Mucosa of descending colon (tissue), 3 donors: ENCODE results near the gene MTUS2. TPM values are rescaled to one million over a fixed set of nuclear protein-coding genes. Genes with fewer than 3 reads are reported as not detected.

Source experiments
- ATAC-seq: fragments of 200-7000 bp; cut with Tn5 transposase; one replicate; pipeline ENCODE4 v1.9.1; 2020; ENCODE audit warnings: mild to moderate bottlenecking, moderate library complexity
- DNase-seq, 3 donors: peaks; one replicate each; pipeline ENCODE4 v3.0.0-alpha.2; 2020
- H3K36me3 ChIP-seq: fragments of 200-600 bp; one replicate; pipeline ENCODE4 v1.8.0; 2021; ENCODE audit warnings: low read depth, mild to moderate bottlenecking
- H3K4me1 ChIP-seq: fragments of 200-600 bp; one replicate; pipeline ENCODE4 v1.8.0; 2021; ENCODE audit warnings: low read depth, mild to moderate bottlenecking
- H3K4me3 ChIP-seq: fragments of 200-600 bp; one replicate; pipeline ENCODE4 v1.8.0; 2021; ENCODE audit warnings: mild to moderate bottlenecking
- H3K9me3 ChIP-seq: fragments of 200-600 bp; one replicate; pipeline ENCODE4 v1.8.0; 2021; ENCODE audit warnings: mild to moderate bottlenecking
- intact Hi-C, 2 donors: fragments of 100-400 bp; cut with DNase I in 1 of 2; cut with micrococcal nuclease in 1 of 2; formaldehyde crosslinking; loops; one replicate each; pipeline versions ENCODE4 v1.11.0 to v1.11.1; 2022; cut with DNase I, micrococcal nuclease
- total RNA-seq, 3 donors: library from RNA; stranded (reverse); fragmentation: NEBNext Ultra II Directional in 2 of 3; extraction: Animal tissue kit (Norgen Biotek cat#: 25700) in 2 of 3; gene quantifications; one replicate each; pipeline versions ENCODE4 v1.2.1 to v1.2.4, GENCODE V29; 2021 to 2023
- TF ChIP-seq, protein P1 (sequence below): fragments of 200-600 bp; IDR thresholded peaks from one replicate; pipeline ENCODE4 v1.8.0; 2022; ENCODE audit warnings: antibody characterized with exemption, mild to moderate bottlenecking
- donor health status: DM: no; HTN: no; CAD: no; lungs with moderate emphysema.
- donor health status: DM: no; HTN: no; CAD: no.
- donor health status: DM: no; HTN: yes; CAD: no.

MTUS2 gene
- total RNA-seq, 3 donors from 2014 or later, result 0.09 to 0.85 (median 0.60) TPM

DNA sequence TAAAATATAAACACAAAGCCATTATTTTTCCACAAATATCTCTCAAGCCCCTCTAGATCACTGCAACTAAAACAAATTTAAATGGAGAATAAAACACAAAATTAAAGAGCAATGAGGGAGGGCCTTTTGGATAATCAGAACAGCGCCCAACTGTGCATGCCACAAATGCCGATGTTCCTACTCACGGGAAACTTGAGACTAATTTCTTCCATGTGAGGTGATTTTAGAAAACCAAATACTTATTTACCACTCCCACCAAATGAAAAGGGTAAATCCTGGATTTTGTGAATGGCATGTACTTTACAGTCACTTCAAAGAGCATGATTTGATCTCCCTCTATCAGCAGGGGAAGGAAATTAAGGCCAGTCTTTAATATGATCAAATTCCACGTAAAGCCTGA, 700.5 kb downstream of the MTUS2 start:
- no peaks in the 10 kb centered on the region for H3K4me1 ChIP-seq
- H3K36me3 ChIP-seq, result no peaks in the 10 kb centered on the region
- DNase-seq (no peak), ATAC-seq (no peak)
- no peaks in the 10 kb centered on the region for H3K9me3 ChIP-seq
- H3K4me3 ChIP-seq, result no peak overlapping the region
- intact Hi-C loops, result no loop called here
- TF ChIP-seq, protein P1, sequence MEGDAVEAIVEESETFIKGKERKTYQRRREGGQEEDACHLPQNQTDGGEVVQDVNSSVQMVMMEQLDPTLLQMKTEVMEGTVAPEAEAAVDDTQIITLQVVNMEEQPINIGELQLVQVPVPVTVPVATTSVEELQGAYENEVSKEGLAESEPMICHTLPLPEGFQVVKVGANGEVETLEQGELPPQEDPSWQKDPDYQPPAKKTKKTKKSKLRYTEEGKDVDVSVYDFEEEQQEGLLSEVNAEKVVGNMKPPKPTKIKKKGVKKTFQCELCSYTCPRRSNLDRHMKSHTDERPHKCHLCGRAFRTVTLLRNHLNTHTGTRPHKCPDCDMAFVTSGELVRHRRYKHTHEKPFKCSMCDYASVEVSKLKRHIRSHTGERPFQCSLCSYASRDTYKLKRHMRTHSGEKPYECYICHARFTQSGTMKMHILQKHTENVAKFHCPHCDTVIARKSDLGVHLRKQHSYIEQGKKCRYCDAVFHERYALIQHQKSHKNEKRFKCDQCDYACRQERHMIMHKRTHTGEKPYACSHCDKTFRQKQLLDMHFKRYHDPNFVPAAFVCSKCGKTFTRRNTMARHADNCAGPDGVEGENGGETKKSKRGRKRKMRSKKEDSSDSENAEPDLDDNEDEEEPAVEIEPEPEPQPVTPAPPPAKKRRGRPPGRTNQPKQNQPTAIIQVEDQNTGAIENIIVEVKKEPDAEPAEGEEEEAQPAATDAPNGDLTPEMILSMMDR, result no peak

DNA sequence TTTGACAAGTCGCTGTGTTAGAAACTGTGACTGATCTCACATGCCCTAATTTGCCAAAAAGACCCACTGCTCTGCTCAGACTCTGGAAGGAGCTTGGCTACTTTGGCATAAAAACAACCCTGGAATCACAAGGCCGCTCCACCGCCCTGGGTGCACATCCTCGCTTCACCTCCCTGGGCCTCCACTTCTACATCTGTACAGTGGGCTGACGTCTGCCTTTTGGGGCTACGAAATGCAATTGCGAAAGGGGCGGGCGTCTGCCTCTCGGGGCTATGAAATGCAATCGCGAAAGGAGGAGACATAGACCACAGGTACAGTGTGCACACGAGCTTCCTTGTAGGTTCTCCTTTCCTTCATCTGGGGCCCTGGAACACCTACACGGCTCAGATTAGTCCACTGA, 701.2 kb downstream of the MTUS2 start:
- DNase-seq (no peak), ATAC-seq (no peak)
- H3K9me3 ChIP-seq, result no peaks in the 10 kb centered on the region
- no peaks in the 10 kb centered on the region for H3K4me1 ChIP-seq
- no peak overlapping the region for H3K4me3 ChIP-seq
- intact Hi-C loops, result no loop called here
- H3K36me3 ChIP-seq, result no peaks in the 10 kb centered on the region
- TF ChIP-seq, protein P1, result no peak

DNA sequence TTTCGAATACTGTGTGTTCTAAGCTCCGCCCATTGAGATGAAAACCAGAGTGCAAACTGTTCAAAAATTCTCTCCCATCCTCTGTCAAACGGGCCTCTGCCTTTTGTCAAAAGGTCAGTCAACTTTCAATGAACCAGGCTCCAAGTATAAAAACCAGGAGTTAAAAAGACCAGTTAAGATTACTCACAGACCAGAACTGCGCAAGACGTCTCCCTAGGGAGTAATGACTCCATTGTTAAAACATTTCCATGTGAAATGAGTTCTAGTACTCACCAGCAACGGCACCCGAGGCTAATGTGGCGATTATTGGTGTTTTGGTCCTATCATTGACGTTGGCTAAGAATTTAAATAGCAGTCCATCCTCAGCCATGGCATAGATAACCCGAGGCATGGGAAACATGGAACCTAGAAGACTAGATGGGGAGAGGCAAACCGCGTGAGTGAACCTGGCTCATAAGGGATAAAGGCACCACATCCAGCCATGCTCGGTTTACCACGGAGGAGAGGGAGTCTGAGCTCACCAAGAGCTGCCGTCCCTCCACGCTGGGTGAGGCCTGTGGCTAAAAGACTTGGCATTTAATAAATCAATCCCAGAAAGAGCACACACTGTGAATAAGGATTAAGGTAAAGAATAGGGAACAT, 702.0 kb downstream of the MTUS2 start:
- no peaks in the 10 kb centered on the region for H3K36me3 ChIP-seq
- H3K4me3 ChIP-seq, result no peak overlapping the region
- ATAC-seq (no peak), DNase-seq (no peak)
- no peaks in the 10 kb centered on the region for H3K4me1 ChIP-seq
- intact Hi-C loops, result no loop called here
- TF ChIP-seq, protein P1, result no peak
- H3K9me3 ChIP-seq, result no peaks in the 10 kb centered on the region

DNA sequence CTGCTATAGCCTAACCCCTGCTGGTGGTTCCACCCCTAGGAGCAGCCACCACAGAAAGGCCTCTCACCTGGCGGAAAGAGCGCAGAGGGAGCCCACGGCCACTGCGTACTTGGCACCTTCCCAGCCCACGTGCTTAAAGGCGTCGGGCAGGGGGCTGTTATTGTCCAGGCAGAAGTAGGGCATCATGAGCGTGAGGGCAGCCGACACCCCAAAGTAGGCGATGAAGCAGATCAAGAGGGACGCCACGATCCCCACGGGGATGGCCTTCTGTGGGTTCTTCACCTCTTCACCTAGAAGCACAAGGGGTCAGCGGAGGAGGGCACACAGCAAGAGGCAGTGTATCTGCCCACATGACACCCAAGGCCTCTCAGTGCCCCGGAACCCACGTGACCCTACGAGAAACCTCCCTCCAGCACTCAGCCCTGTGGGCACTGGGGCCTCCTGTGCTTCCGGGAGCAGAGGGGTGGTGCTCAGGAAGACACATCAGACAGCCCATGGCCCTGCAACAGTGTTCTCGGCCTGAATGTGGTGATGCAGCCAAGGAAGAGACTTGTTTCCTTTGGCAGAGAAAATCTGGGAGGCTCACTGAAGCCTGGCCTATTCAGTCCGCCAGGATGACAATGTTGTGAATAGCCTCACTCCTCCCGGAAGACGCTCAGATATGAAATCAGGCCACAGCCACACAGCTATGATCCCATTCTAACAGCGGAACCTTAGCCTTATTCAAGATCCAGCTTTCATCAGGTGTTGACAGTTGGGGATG, 703.2 kb downstream of the MTUS2 start:
- no peak overlapping the region for H3K4me3 ChIP-seq
- no peaks in the 10 kb centered on the region for H3K36me3 ChIP-seq
- ATAC-seq (no peak), DNase-seq (no peak)
- no peaks in the 10 kb centered on the region for H3K9me3 ChIP-seq
- H3K4me1 ChIP-seq, result no peaks in the 10 kb centered on the region
- intact Hi-C loops, result no loop called here
- TF ChIP-seq, protein P1, result no peak

DNA sequence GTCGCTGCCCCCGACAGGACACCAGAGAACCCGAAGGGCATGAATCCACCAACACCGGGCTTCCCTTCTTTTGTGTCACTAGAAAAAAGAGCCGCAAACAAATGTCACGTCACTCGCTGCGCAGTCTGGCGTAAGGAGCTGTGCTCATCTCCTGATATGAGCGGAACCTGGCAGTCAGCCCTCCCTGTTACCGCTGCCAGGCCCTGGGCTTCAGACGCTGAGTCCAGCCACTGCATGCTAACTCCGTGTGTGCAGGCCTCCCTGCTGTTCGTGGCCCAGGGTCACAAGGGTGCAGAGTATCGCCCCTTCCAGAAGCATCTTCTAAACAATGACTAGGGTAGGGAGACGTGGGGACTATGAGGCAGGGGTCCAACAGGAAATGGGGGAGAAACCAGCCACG, 704.0 kb downstream of the MTUS2 start:
- Histone ChIP-seq H3K36me3 (no peaks in the 10 kb centered on the region), H3K4me1 (no peaks in the 10 kb centered on the region), H3K9me3 (no peaks in the 10 kb centered on the region), H3K4me3 (no peak overlapping the region)
- DNase-seq (no peak), ATAC-seq (no peak)
- TF ChIP-seq, protein P1, result no peak
- intact Hi-C loops, result no loop called here
